Nephron progenitor cell (in vitro differentiated cells): ENCODE data around the gene RNF213.

Source experiments
- DNase-seq: peaks from one replicate; pipeline ENCODE4 v3.0.0; 2021
- H3K27ac Mint-ChIP-seq: 2 replicates; pipeline ENCODE4 v1.8.0; 2021; ENCODE audit warnings: mild to moderate bottlenecking, moderate library complexity, mixed read lengths
- H3K27me3 Mint-ChIP-seq: 2 replicates; pipeline ENCODE4 v1.8.0; 2021; ENCODE audit warnings: mild to moderate bottlenecking, low read depth, mixed read lengths; ENCODE audit not compliant: poor library complexity
- H3K36me3 Mint-ChIP-seq: 2 replicates; pipeline ENCODE4 v1.8.0; 2021; ENCODE audit warnings: low read depth, mixed read lengths
- H3K4me1 Mint-ChIP-seq: 2 replicates; pipeline ENCODE4 v1.8.0; 2021; ENCODE audit warnings: mixed read lengths
- H3K4me3 Mint-ChIP-seq: 2 replicates; pipeline ENCODE4 v1.8.0; 2021; ENCODE audit warnings: mild to moderate bottlenecking, moderate library complexity, mixed read lengths
- H3K9me3 Mint-ChIP-seq: 2 replicates; pipeline ENCODE4 v1.8.0; 2021; ENCODE audit warnings: mild to moderate bottlenecking, moderate library complexity, mixed read lengths
- CTCF ChIP-seq: fragments of 200-600 bp; sonication (generic); IDR thresholded peaks from 2 replicates; pipeline ENCODE4 v1.5.0; 2021; ENCODE audit warnings: antibody characterized with exemption

The RNF213 gene

GRCh38 chr17:80388175-80388574 lies 127.5 kb downstream of the RNF213 start:
- no peak for DNase-seq
- peaks cover 3% of the 10 kb centered on the region for H3K36me3 Mint-ChIP-seq

GRCh38 chr17:80388601-80389000 lies 127.9 kb downstream of the RNF213 start:
- H3K27ac Mint-ChIP-seq, result no peak overlapping the region
- no peak for TF ChIP-seq CTCF
- H3K9me3 Mint-ChIP-seq, result no peaks in the 10 kb centered on the region
- H3K27me3 Mint-ChIP-seq, result peaks cover 8% of the 10 kb centered on the region
- no peak overlapping the region for H3K4me3 Mint-ChIP-seq
- no peak for DNase-seq
- H3K36me3 Mint-ChIP-seq, result peaks cover 3% of the 10 kb centered on the region
- H3K4me1 Mint-ChIP-seq, result peaks cover 5% of the 10 kb centered on the region

More at GRCh38 chr17:80388175-80388574, 127.5 kb downstream of the RNF213 start:
- H3K27ac Mint-ChIP-seq, result no peak overlapping the region
- H3K27me3 Mint-ChIP-seq, result peaks cover 8% of the 10 kb centered on the region
- no peaks in the 10 kb centered on the region for H3K9me3 Mint-ChIP-seq
- H3K4me3 Mint-ChIP-seq, result no peak overlapping the region
- H3K4me1 Mint-ChIP-seq, result peaks cover 5% of the 10 kb centered on the region
- TF ChIP-seq CTCF, result no peak

- H3K4me3 Mint-ChIP-seq, result no peak overlapping the region
- H3K36me3 Mint-ChIP-seq, result peaks cover 3% of the 10 kb centered on the region
- DNase-seq, result no peak
- TF ChIP-seq CTCF, result no peak
- peaks cover 5% of the 10 kb centered on the region for H3K4me1 Mint-ChIP-seq
- peak overlapping the region; percentile 29 for H3K27ac Mint-ChIP-seq
- H3K27me3 Mint-ChIP-seq, result peaks cover 8% of the 10 kb centered on the region
- no peaks in the 10 kb centered on the region for H3K9me3 Mint-ChIP-seq
These were observed 128.7 kb downstream of the RNF213 start for GRCh38 chr17:80389011-80389995.

GRCh38 chr17:80393241-80393890 lies 132.7 kb downstream of the RNF213 start:
- DNase-seq, result no peak
- no peaks in the 10 kb centered on the region for H3K9me3 Mint-ChIP-seq
- no peak overlapping the region for H3K27ac Mint-ChIP-seq
- H3K36me3 Mint-ChIP-seq, result peaks cover 3% of the 10 kb centered on the region
- no peak for TF ChIP-seq CTCF
- H3K4me3 Mint-ChIP-seq, result no peak overlapping the region
- H3K4me1 Mint-ChIP-seq, result peaks cover 38% of the 10 kb centered on the region
- peaks cover 8% of the 10 kb centered on the region for H3K27me3 Mint-ChIP-seq

GRCh38 chr17:80393961-80394360 lies 133.3 kb downstream of the RNF213 start:
- Mint-ChIP-seq H3K27ac (no peak overlapping the region), H3K27me3 (peaks cover 8% of the 10 kb centered on the region), H3K36me3 (peaks cover 3% of the 10 kb centered on the region), H3K4me1 (peaks cover 44% of the 10 kb centered on the region), H3K4me3 (no peak overlapping the region), H3K9me3 (no peaks in the 10 kb centered on the region)
- TF ChIP-seq CTCF, result no peak
- no peak for DNase-seq
